ENCODE measurements around the gene SBF1. TPM values are rescaled to one million over a fixed set of nuclear protein-coding genes. Genes with fewer than 3 reads are reported as not detected.

Gene SBF1
- total RNA-seq, 4 donors from 2014 or later, result 92.5 to 137 (median 115) TPM

GRCh38 chr22:50455201-50455600 is 19.6 kb downstream of the SBF1 start:
- H3K27ac ChIP-seq, result no peak overlapping the region
- TF ChIP-seq CTCF (IDR thresholded peaks at IDR 0.05) (no peak), EP300 (IDR thresholded peaks at IDR 0.05) (no peak), POLR2AphosphoS5 (IDR thresholded peaks at IDR 0.05) (no peak), POLR2A (IDR thresholded peaks at IDR 0.05) (no peak)

GRCh38 chr22:50454556-50455075 is 20.2 kb downstream of the SBF1 start:
- 94% methylated on average over 14 of the region's 27 CpGs for WGBS
- no peak for DNase-seq (ENCODE audit: low spot score in 2 of 2)
- Histone ChIP-seq H3K4me1 (no peaks in the 10 kb centered on the region), H3K27ac (no peak overlapping the region), H3K36me3 (peaks cover 78% of the 10 kb centered on the region), H3K9me3 (no peaks in the 10 kb centered on the region), H3K27me3 (no peaks in the 10 kb centered on the region), H3K4me3 (no peak overlapping the region)
- TF ChIP-seq POLR2A (IDR thresholded peaks at IDR 0.05) (no peak), CTCF (IDR thresholded peaks at IDR 0.05) (no peak), EP300 (IDR thresholded peaks at IDR 0.05) (no peak), POLR2AphosphoS5 (IDR thresholded peaks at IDR 0.05) (no peak)

More at GRCh38 chr22:50455201-50455600, 19.6 kb downstream of the SBF1 start:
- WGBS, result 88% methylated on average over 12 of the region's 18 CpGs
- H3K4me1 ChIP-seq, result no peaks in the 10 kb centered on the region
- no peaks in the 10 kb centered on the region for H3K27me3 ChIP-seq
- no peak for DNase-seq (ENCODE audit: low spot score in 2 of 2)
- H3K4me3 ChIP-seq, result no peak overlapping the region
- H3K9me3 ChIP-seq, result no peaks in the 10 kb centered on the region
- peaks cover 78% of the 10 kb centered on the region for H3K36me3 ChIP-seq

GRCh38 chr22:50452649-50453048 is 22.2 kb downstream of the SBF1 start:
- no peak for DNase-seq (ENCODE audit: low spot score in 2 of 2)
- 86% methylated on average over 5 of the region's 5 CpGs for WGBS
- TF ChIP-seq EP300 (IDR thresholded peaks at IDR 0.05) (no peak), POLR2A (IDR thresholded peaks at IDR 0.05) (no peak), CTCF (IDR thresholded peaks at IDR 0.05) (no peak), POLR2AphosphoS5 (IDR thresholded peaks at IDR 0.05) (no peak)
- Histone ChIP-seq H3K27me3 (no peaks in the 10 kb centered on the region), H3K9me3 (no peaks in the 10 kb centered on the region), H3K27ac (no peak overlapping the region), H3K4me3 (no peak overlapping the region), H3K36me3 (peaks cover 77% of the 10 kb centered on the region), H3K4me1 (no peaks in the 10 kb centered on the region)

- no peak for DNase-seq (ENCODE audit: low spot score in 2 of 2)
- Histone ChIP-seq H3K27me3 (no peaks in the 10 kb centered on the region), H3K4me1 (no peaks in the 10 kb centered on the region), H3K9me3 (no peaks in the 10 kb centered on the region), H3K4me3 (no peak overlapping the region), H3K27ac (no peak overlapping the region), H3K36me3 (peaks cover 63% of the 10 kb centered on the region)
- 85% methylated on average over 21 of the region's 27 CpGs for WGBS
- TF ChIP-seq EP300 (IDR thresholded peaks at IDR 0.05) (no peak), CTCF (IDR thresholded peaks at IDR 0.05) (no peak), POLR2A (IDR thresholded peaks at IDR 0.05) (no peak), POLR2AphosphoS5 (IDR thresholded peaks at IDR 0.05) (no peak)
Observed at GRCh38 chr22:50447576-50448551, 27.0 kb downstream of the SBF1 start.
